Superior temporal gyrus (tissue), 1 donor: Measurements from ENCODE around the gene ZKSCAN5.

Experiments
- DNase-seq: peaks from one replicate; pipeline ENCODE4 v3.0.0-alpha.2; 2016; ENCODE audit errors: extremely low spot score

ZKSCAN5 gene

GRCh38 chr7:99504603-99505323 lies at the start of gene ZKSCAN5:
TSS of gene ZKSCAN5 (plus strand) at chr7:99504662. CDS start at chr7:99506045, 1,383 bp downstream.
- peak; percentile 97 for DNase-seq

DNA sequence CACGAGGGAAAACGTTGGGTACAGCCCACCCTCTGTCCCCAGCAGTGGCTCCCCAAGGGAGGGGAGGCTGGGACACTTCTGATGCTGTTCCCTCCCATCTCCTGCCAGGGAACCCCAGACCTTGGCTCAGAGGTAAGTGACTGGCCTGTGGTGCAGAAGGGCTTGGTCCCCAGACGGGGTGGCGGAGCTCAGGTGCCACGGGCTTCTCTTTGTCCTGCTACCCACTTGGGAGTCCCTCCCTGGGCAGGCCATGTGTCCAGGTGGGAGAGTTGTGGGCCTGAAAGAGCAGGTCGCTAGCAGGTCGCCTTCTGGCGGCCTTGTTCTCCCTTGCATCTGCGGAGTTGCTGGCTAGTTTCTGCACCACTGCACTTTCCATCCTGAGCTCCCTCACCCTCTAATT lies 48.6 kb upstream of the ZKSCAN5 start:
- no peak for DNase-seq

- DNase-seq: no peak
These were observed 48.2 kb upstream of the ZKSCAN5 start for GRCh38 chr7:99456288-99456687.

- DNase-seq: no peak
These were observed 47.3 kb upstream of the ZKSCAN5 start for GRCh38 chr7:99457050-99457649.

- no peak for DNase-seq
These were observed 46.6 kb upstream of the ZKSCAN5 start for GRCh38 chr7:99457650-99458493.

GRCh38 chr7:99459087-99459486 lies 45.4 kb upstream of the ZKSCAN5 start:
- no peak for DNase-seq

DNA sequence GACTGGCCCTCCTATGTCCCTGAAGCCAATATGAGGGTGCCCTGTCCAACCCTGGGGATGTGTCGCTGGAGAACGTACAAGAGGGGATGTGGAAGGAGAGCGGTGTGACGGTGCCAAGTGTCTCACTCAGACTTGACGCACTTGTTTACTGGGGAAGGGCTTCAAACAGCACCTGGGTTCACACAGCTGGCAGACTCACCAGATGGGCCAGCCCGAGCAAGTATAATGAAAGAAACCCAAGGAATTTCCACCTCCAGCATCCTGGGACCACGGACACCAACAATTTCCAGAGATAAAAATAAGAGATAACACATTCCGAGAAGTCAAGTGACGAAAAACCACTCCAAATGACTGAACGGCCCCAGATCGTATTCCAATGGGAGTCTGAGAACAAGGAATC lies 43.8 kb upstream of the ZKSCAN5 start:
- no peak for DNase-seq

- DNase-seq: no peak
These were observed 43.2 kb upstream of the ZKSCAN5 start for GRCh38 chr7:99461221-99461620.

GRCh38 chr7:99465421-99465768 lies 39.1 kb upstream of the ZKSCAN5 start:
- no peak for DNase-seq

- DNase-seq: no peak
These were observed 36.0 kb upstream of the ZKSCAN5 start for GRCh38 chr7:99468336-99468918.

GRCh38 chr7:99469381-99470065 lies 34.9 kb upstream of the ZKSCAN5 start:
- no peak for DNase-seq

DNA sequence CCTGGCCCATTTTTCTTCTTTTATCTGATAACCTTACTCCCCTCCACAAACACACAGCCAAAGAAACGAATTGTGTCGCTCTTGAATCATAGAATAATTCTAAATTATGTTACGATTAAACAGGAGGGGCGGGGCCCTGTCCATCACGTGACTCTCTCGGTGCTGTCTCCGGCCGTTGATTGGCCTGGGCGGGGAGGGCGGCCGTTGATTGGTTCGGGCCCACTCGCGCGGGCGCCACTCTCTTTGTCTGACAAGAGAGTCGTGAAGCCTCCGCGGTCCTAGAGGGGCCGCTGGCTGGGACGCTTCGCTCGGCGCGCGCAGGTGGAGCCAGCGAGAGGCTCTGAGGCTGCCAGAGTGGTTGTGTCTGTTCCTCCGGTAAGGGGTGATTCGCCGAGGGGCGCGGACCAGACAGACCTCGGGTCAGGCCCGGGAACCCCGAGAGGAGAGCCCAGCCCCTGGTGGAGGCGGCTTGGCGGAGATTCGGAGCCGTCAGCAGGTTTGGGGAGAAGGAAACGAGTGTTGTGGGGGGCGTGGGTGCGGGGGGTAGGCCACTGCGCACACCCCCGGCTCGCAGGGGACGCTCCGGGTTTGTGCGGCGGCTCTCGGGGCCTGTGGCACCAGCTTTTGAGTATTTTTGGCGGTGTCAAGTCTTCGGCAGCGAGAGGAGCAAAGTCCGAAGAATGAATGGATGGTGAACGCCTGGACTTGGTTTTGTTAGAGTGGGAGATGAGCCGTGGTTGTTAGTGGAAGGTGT lies 31.7 kb upstream of the ZKSCAN5 start, which contains the start of gene ZNF789:
Gene ZNF789 (plus strand): TSS at position 330 of the 754 bp plus-strand sequence. CDS start 3,567 bp downstream, outside the sequence.
- peak; percentile 97 for DNase-seq

GRCh38 chr7:99473315-99473596 lies 31.2 kb upstream of the ZKSCAN5 start:
- peak; percentile 44 for DNase-seq

DNA sequence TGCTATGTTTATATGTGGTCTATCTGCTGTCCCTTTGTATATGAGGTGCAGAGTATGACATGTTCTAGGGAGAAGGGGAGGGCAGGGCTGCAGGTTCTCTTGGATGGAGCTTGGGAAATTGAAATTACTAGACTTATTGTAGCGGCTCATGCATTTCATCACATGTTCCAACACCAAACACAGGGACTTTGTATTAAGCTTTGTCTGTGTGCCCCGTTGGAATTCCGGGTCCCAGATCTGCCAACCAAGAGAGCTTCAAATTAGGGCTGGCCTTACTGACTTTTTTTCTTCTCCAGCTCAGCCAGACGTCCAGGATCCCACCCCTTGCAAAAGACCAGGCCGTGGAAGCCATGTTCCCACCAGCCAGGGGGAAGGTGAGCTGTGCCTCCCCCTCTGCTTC lies 28.4 kb upstream of the ZKSCAN5 start:
- DNase-seq: no peak

- DNase-seq: no peak
These were observed 25.7 kb upstream of the ZKSCAN5 start for GRCh38 chr7:99478464-99479440.

- peak; percentile 1 for DNase-seq
These were observed 19.4 kb upstream of the ZKSCAN5 start for GRCh38 chr7:99485094-99485493.

- DNase-seq: peak; percentile 2
These were observed 15.2 kb upstream of the ZKSCAN5 start for GRCh38 chr7:99489235-99489634.

GRCh38 chr7:99490878-99491277 lies 13.6 kb upstream of the ZKSCAN5 start:
- DNase-seq: no peak

- DNase-seq: no peak
These were observed 10.6 kb upstream of the ZKSCAN5 start for GRCh38 chr7:99493823-99494222.
